H1 (cell line): ENCODE data around the gene PRR12. TPM values are rescaled to one million over a fixed set of nuclear protein-coding genes. Genes with fewer than 3 reads are reported as not detected.

Experiments
- ASH2L ChIP-seq: fragments of 200-600, 300-600 bp; sonication (generic); IDR thresholded peaks from one replicate; pipeline ENCODE4 v1.7.1; 2017; ENCODE audit warnings: low read length
- CBX5 ChIP-seq: fragments of 300-800, 300-1000 bp; sonication (generic); IDR thresholded peaks from 2 replicates; pipeline ENCODE4 v1.7.1; 2016; ENCODE audit warnings: antibody characterized with exemption, low read length, low read depth
- CREB1 ChIP-seq: IDR thresholded peaks from 2 replicates; pipeline ENCODE4 v1.6.1; 2012; ENCODE audit warnings: inconsistent platforms
- EZH2 ChIP-seq: fragments of 200-600 bp; sonication (generic); IDR thresholded peaks from 2 replicates; pipeline ENCODE4 v1.7.1; 2012; ENCODE audit warnings: low read depth, mild to moderate bottlenecking, moderate library complexity, low read length, inconsistent platforms; ENCODE audit not compliant: severe bottlenecking
- FOSL1 ChIP-seq: IDR thresholded peaks from 2 replicates; pipeline ENCODE4 v1.6.1; 2011; ENCODE audit warnings: mild to moderate bottlenecking, low read depth, low read length, moderate library complexity; ENCODE audit not compliant: insufficient read depth
- JUN ChIP-seq: IDR thresholded peaks from 2 replicates; pipeline ENCODE4 v1.6.1; 2011; ENCODE audit warnings: low read depth, mild to moderate bottlenecking, improper control_type of control experiment, low read length
- KDM4A ChIP-seq: IDR thresholded peaks from one replicate; pipeline ENCODE4 v1.7.1; 2012; ENCODE audit warnings: low read depth, mild to moderate bottlenecking, moderate library complexity, low read length, inconsistent platforms; ENCODE audit not compliant: severe bottlenecking
- MAFK ChIP-seq: IDR thresholded peaks from 2 replicates; pipeline ENCODE4 v1.6.1; 2012; ENCODE audit warnings: low read depth, mild to moderate bottlenecking, improper control_type of control experiment, low read length
- NANOG ChIP-seq: IDR thresholded peaks from 2 replicates; pipeline ENCODE4 v1.6.1; 2011; ENCODE audit warnings: low read length, low read depth, mild to moderate bottlenecking, inconsistent platforms; ENCODE audit not compliant: insufficient read depth, poor library complexity, severe bottlenecking
- POLR2A ChIP-seq, 2 experiments: IDR thresholded peaks; 1 replicate in 1 of 2; 2 replicates in 1 of 2; pipeline ENCODE4 v1.6.1; 2011; ENCODE audit warnings: low read depth in 2 of 2, low read length in 2 of 2, mild to moderate bottlenecking in 2 of 2; ENCODE audit errors: control extremely low read depth in 1 of 2
- POU5F1 ChIP-seq: IDR thresholded peaks from 2 replicates; pipeline ENCODE4 v1.6.1; 2011; ENCODE audit warnings: low read depth, mild to moderate bottlenecking, low read length, moderate library complexity
- RBBP5 ChIP-seq: IDR thresholded peaks from 2 replicates; pipeline ENCODE4 v1.7.1; 2012; ENCODE audit warnings: low read depth, mild to moderate bottlenecking, inconsistent platforms, low read length, moderate library complexity, borderline replicate concordance
- RFX5 ChIP-seq: IDR thresholded peaks from 2 replicates; pipeline ENCODE4 v1.6.1; 2011; ENCODE audit warnings: low read depth, low read length, improper control_type of control experiment, borderline replicate concordance
- RNF2 ChIP-seq: fragments of 200-900, 300-1000 bp; sonication (generic); IDR thresholded peaks from 2 replicates; pipeline ENCODE4 v1.7.1; 2016; ENCODE audit warnings: borderline replicate concordance, low read depth, mild to moderate bottlenecking, antibody characterized with exemption, low read length; ENCODE audit not compliant: poor library complexity, severe bottlenecking; ENCODE audit errors: missing control alignments
- SAP30 ChIP-seq: fragments of 300-600 bp; sonication (generic); IDR thresholded peaks from 2 replicates; pipeline ENCODE4 v1.7.1; 2012; ENCODE audit warnings: low read length, moderate library complexity, mild to moderate bottlenecking, inconsistent platforms; ENCODE audit not compliant: insufficient read depth, insufficient replicate concordance
- SIX5 ChIP-seq: IDR thresholded peaks from 2 replicates; pipeline ENCODE4 v1.6.1; 2011; ENCODE audit warnings: mild to moderate bottlenecking, low read depth, low read length
- SP4 ChIP-seq: IDR thresholded peaks from 2 replicates; pipeline ENCODE4 v1.6.1; 2012; ENCODE audit warnings: low read length, inconsistent platforms
- SRF ChIP-seq: IDR thresholded peaks from 2 replicates; pipeline ENCODE4 v1.6.1; 2011; ENCODE audit warnings: mild to moderate bottlenecking, low read depth, low read length, moderate library complexity
- TAF1 ChIP-seq: IDR thresholded peaks from 2 replicates; pipeline ENCODE4 v1.6.1; 2011; ENCODE audit warnings: mild to moderate bottlenecking, low read depth, low read length
- TAF7 ChIP-seq: optimal IDR thresholded peaks from 2 replicates; pipeline ENCODE3; 2011; ENCODE audit warnings: low read depth, mild to moderate bottlenecking, inconsistent platforms, low read length, moderate library complexity, borderline replicate concordance
- TBP ChIP-seq: IDR thresholded peaks from 2 replicates; pipeline ENCODE4 v1.6.1; 2011; ENCODE audit warnings: low read depth, low read length, improper control_type of control experiment
- YY1 ChIP-seq: IDR thresholded peaks from 2 replicates; pipeline ENCODE4 v1.6.1; 2011; ENCODE audit warnings: low read depth, mild to moderate bottlenecking, low read length
- ZNF274 ChIP-seq: IDR thresholded peaks from 2 replicates; pipeline ENCODE4 v1.7.0; 2012; ENCODE audit warnings: low read length, borderline replicate concordance; ENCODE audit errors: extremely low read depth
- polyA plus RNA-seq, 7 experiments: library from polyadenylated mRNA; depleted of rRNA in 3 of 7; stranded (reverse) in 5 of 7; unstranded in 2 of 7; fragments of >200 nt in 5 of 7; fragments of 200-250 nt in 2 of 7; gene quantifications; 1 replicate in 5 of 7; 2 replicates in 1 of 7; 4 replicates in 1 of 7; pipeline versions ENCODE4 v1.2.1 to v1.2.3, GENCODE V29; 2011 to 2013; ENCODE audit warnings: missing spikeins in 2 of 7, mixed read lengths in 2 of 7
- total RNA-seq: library from RNA; stranded (reverse); fragmentation: NEBNext Ultra II Directional; extraction: Animal tissue kit (Norgen Biotek cat#: 25700); gene quantifications from 2 replicates; pipeline ENCODE4 v1.2.1, GENCODE V29; 2021
- TF ChIP-seq, protein P1 (sequence below): IDR thresholded peaks from 2 replicates; pipeline ENCODE4 v1.6.1; 2012; ENCODE audit warnings: inconsistent platforms

PRR12 gene
- total and polyA plus RNA-seq, 2 of the 8 experiments (the other 6 are each of a cell fraction or from before 2014, with no cell fraction given) = 2.5 to 59.4 TPM

DNA sequence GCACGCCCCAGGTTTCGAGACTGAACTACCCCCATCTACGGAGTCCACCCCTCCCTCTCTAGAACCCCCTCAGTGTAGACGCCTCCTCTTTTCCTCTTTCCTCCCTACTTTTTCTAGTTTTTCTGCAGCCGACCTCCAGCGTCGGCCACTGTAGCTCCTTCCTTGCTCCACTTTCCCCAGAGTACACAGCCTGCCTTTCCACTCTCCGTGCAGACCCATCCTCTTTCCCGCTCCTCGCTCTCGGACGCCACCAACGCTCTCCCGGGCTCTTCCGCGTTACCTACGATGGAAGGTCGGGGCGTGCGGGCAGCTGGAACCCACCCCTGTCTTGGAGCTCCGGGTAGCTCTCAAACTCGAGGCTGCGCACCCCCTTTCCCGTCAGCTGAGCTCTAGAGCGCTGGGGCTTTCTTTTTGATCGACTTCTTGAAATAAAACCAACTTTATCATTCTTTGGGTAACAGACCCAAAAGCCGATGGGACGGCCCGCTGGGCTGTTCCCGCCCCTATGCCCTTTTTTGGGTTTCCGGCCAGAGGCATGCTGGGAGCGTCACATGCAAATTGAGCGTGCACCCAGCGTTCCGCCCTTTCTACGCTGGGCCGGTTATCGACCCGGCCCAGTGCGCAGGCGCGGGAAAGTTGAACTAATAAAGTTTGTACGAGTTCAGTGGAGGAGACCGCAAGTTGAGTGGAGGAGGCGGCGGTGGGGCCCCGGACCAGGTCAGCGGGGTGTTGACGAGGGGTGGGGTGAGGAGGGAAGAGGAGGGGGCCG is 74.6 kb downstream of the PRR12 start, which contains the start of the genes BCL2L12 and IRF3 (continued):
- TF ChIP-seq MAFK (no peak), YY1 (no peak), RNF2 (no peak), SAP30 (peak; percentile 67), ASH2L (no peak), FOSL1 (no peak), RFX5 (no peak), POLR2A (IDR thresholded peaks at IDR 0.05; ENCODE audit: control extremely low read depth in 1 of 2, low read depth in 2 of 2, low read length in 2 of 2) (no peak), ZNF274 (no peak), POU5F1 (no peak), JUN (no peak), SIX5 (no peak), NANOG (peak; percentile 32), TBP (0 out of 2 replicates have a peak, but pooled peaks have one; percentile 13), KDM4A (peak; percentile 12), CREB1 (no peak; the same call in 1 of the 2 replicates), EZH2 (no peak), SP4 (peak; percentile 78; the same call in 1 of the 2 replicates), RBBP5 (no peak), TAF1 (peak; percentile 43; the same call in 1 of the 2 replicates), CBX5 (no peak), SRF (peak; percentile 100), TAF7 (peak; percentile 38)
- TF ChIP-seq, protein P1, sequence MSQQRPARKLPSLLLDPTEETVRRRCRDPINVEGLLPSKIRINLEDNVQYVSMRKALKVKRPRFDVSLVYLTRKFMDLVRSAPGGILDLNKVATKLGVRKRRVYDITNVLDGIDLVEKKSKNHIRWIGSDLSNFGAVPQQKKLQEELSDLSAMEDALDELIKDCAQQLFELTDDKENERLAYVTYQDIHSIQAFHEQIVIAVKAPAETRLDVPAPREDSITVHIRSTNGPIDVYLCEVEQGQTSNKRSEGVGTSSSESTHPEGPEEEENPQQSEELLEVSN = 0 out of 2 replicates have a peak, but pooled peaks have one; percentile 20
